Measurements from ENCODE around the gene SCAPER. TPM values are rescaled to one million over a fixed set of nuclear protein-coding genes. Genes with fewer than 3 reads are reported as not detected.

The SCAPER gene
- total RNA-seq, 1 experiment from 2014 or later, result 6.3 TPM

DNA sequence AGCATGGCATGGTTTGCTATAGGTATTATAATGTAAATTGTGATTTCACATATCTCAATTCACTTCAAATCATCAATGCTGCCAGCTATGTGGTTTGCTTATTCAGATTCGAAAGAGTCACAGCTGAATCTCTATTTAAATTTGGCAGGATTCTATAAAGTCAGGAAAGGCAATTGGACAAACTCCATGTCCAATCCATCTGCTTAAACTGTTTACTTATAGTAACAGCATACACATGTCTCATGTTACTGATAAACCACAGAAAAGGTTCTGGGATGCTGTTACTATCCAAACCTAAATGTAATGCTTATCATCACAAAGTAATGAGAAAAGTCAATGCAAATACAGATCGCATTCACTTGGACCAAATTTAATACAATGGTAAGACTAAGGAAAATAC is 338.9 kb downstream of the SCAPER start:
- no peak overlapping the region for H3K9ac ChIP-seq (ENCODE audit: low read length)
- no peaks in the 10 kb centered on the region; the same call in 1 of the 2 replicates for H3K4me1 ChIP-seq (ENCODE audit: low read length)
- no peaks in the 10 kb centered on the region for H3K27me3 ChIP-seq (ENCODE audit: low read length)
- no peaks in the 10 kb centered on the region for H3K79me2 ChIP-seq (ENCODE audit: low read length)
- H4K20me1 ChIP-seq (ENCODE audit: insufficient read depth, low read depth, low read length), result no peaks in the 10 kb centered on the region
- no peaks in the 10 kb centered on the region for H3K36me3 ChIP-seq (ENCODE audit: insufficient read depth, low read length)
- H3K4me3 ChIP-seq (ENCODE audit: low read length), result no peak overlapping the region
- DNase-seq, result no peak
- H3K9me2 ChIP-seq (replicated peaks; ENCODE audit: insufficient read depth, low read length), result no peaks in the 10 kb centered on the region
- no peak overlapping the region for H3K27ac ChIP-seq (ENCODE audit: low read length)
- H3K4me2 ChIP-seq (ENCODE audit: low read depth, low read length, poor library complexity, severe bottlenecking), result no peak overlapping the region
- H2AFZ ChIP-seq (ENCODE audit: low read length), result no peak overlapping the region
- H3K9me3 ChIP-seq (ENCODE audit: low read length), result no peaks in the 10 kb centered on the region

- H4K20me1 ChIP-seq (ENCODE audit: insufficient read depth, low read depth, low read length), result no peaks in the 10 kb centered on the region
- no peaks in the 10 kb centered on the region for H3K9me3 ChIP-seq (ENCODE audit: low read length)
- no peak for DNase-seq
- H3K4me2 ChIP-seq (ENCODE audit: low read depth, low read length, poor library complexity, severe bottlenecking), result no peak overlapping the region
- H3K4me3 ChIP-seq (ENCODE audit: low read length), result no peak overlapping the region
- no peaks in the 10 kb centered on the region for H3K9me2 ChIP-seq (replicated peaks; ENCODE audit: insufficient read depth, low read length)
- no peak overlapping the region for H3K27ac ChIP-seq (ENCODE audit: low read length)
- no peaks in the 10 kb centered on the region for H3K36me3 ChIP-seq (ENCODE audit: insufficient read depth, low read length)
- H3K4me1 ChIP-seq (ENCODE audit: low read length), result no peaks in the 10 kb centered on the region; the same call in 1 of the 2 replicates
- no peaks in the 10 kb centered on the region for H3K79me2 ChIP-seq (ENCODE audit: low read length)
- H3K27me3 ChIP-seq (ENCODE audit: low read length), result no peaks in the 10 kb centered on the region
- H3K9ac ChIP-seq (ENCODE audit: low read length), result no peak overlapping the region
- H2AFZ ChIP-seq (ENCODE audit: low read length), result no peak overlapping the region
These were observed 339.8 kb downstream of the SCAPER start for GRCh38 chr15:76565366-76565765.

GRCh38 chr15:76555247-76555646 is 349.9 kb downstream of the SCAPER start:
- Histone ChIP-seq H3K9ac (ENCODE audit: low read length) (no peak overlapping the region), H4K20me1 (ENCODE audit: insufficient read depth, low read depth, low read length) (no peaks in the 10 kb centered on the region), H3K36me3 (ENCODE audit: insufficient read depth, low read length) (no peaks in the 10 kb centered on the region), H3K9me3 (ENCODE audit: low read length) (no peaks in the 10 kb centered on the region), H3K4me3 (ENCODE audit: low read length) (no peak overlapping the region), H3K4me2 (ENCODE audit: low read depth, low read length, poor library complexity, severe bottlenecking) (no peak overlapping the region), H3K4me1 (ENCODE audit: low read length) (no peaks in the 10 kb centered on the region), H2AFZ (ENCODE audit: low read length) (no peak overlapping the region), H3K27me3 (ENCODE audit: low read length) (no peaks in the 10 kb centered on the region), H3K27ac (ENCODE audit: low read length) (no peak overlapping the region), H3K9me2 (replicated peaks; ENCODE audit: insufficient read depth, low read length) (no peaks in the 10 kb centered on the region), H3K79me2 (ENCODE audit: low read length) (no peaks in the 10 kb centered on the region)
- DNase-seq, result no peak

DNA sequence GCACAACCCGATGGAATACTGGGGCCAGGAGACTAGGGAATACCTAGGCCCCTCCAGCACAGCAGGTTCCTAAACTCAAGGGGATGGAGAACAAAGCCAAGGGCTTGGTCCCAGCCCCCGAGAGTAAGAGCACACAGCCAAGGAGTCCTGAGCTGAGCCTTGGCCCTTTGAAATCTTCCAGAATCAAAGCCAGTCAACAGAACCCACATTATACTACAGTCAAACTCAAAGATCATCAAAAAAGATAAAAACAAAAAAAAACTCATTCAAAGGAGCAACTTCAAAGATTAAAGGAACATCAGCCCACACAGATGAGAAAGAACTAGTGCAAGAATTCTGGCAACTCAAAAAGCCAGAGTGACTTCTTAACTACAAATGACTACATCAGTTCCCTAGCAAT is 351.6 kb downstream of the SCAPER start:
- no peaks in the 10 kb centered on the region for H3K9me3 ChIP-seq (ENCODE audit: low read length)
- H3K9ac ChIP-seq (ENCODE audit: low read length), result no peak overlapping the region
- H3K4me3 ChIP-seq (ENCODE audit: low read length), result no peak overlapping the region
- no peak overlapping the region for H3K27ac ChIP-seq (ENCODE audit: low read length)
- H3K9me2 ChIP-seq (replicated peaks; ENCODE audit: insufficient read depth, low read length), result no peaks in the 10 kb centered on the region
- no peaks in the 10 kb centered on the region for H3K36me3 ChIP-seq (ENCODE audit: insufficient read depth, low read length)
- no peaks in the 10 kb centered on the region for H4K20me1 ChIP-seq (ENCODE audit: insufficient read depth, low read depth, low read length)
- no peaks in the 10 kb centered on the region for H3K79me2 ChIP-seq (ENCODE audit: low read length)
- no peak overlapping the region for H3K4me2 ChIP-seq (ENCODE audit: low read depth, low read length, poor library complexity, severe bottlenecking)
- no peak for DNase-seq
- H2AFZ ChIP-seq (ENCODE audit: low read length), result no peak overlapping the region
- H3K27me3 ChIP-seq (ENCODE audit: low read length), result no peaks in the 10 kb centered on the region
- no peaks in the 10 kb centered on the region for H3K4me1 ChIP-seq (ENCODE audit: low read length)

DNA sequence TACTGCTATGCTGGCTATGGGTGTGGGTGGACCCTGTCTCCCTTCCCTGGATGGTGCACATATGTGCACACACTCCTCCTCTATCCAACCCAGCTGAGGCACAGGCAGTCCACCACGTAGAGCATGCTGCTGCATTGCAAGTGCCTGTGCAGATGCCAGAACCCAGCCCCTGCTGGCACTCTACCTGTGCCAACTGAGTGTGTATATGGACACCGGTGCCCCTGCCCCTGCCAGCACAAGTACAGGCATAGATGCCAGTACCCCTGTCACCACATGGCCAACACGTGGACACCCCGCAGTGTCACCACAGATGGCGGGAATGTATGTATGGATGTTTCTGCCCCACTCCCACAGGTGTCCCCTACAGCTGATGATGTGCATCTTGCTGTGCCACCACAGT is 352.0 kb downstream of the SCAPER start:
- H3K9ac ChIP-seq (ENCODE audit: low read length), result no peak overlapping the region
- H3K27ac ChIP-seq (ENCODE audit: low read length), result no peak overlapping the region
- H3K4me3 ChIP-seq (ENCODE audit: low read length), result no peak overlapping the region
- no peaks in the 10 kb centered on the region for H3K4me1 ChIP-seq (ENCODE audit: low read length)
- no peaks in the 10 kb centered on the region for H3K79me2 ChIP-seq (ENCODE audit: low read length)
- DNase-seq, result no peak
- H3K9me2 ChIP-seq (replicated peaks; ENCODE audit: insufficient read depth, low read length), result no peaks in the 10 kb centered on the region
- H3K36me3 ChIP-seq (ENCODE audit: insufficient read depth, low read length), result no peaks in the 10 kb centered on the region
- no peaks in the 10 kb centered on the region for H3K9me3 ChIP-seq (ENCODE audit: low read length)
- no peak overlapping the region for H3K4me2 ChIP-seq (ENCODE audit: low read depth, low read length, poor library complexity, severe bottlenecking)
- no peaks in the 10 kb centered on the region for H3K27me3 ChIP-seq (ENCODE audit: low read length)
- no peak overlapping the region for H2AFZ ChIP-seq (ENCODE audit: low read length)
- no peaks in the 10 kb centered on the region for H4K20me1 ChIP-seq (ENCODE audit: insufficient read depth, low read depth, low read length)

DNA sequence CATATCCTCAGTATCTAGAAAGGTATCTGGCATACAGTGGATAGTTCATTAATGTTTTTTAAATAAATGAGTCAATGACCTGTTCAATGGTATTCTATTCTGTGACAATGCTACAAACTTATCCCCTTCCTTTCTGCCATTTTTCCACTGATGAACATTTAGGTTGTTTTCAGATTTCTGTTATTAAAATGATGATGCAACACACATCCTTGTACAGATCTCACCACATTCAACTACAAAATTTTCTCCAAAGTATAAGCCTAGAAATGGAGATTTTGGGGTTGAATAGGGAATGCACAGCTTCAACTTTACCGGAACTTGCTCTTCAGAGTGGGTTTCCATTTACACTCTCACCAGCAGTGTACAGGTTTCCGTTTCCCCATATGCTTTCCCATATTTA is 358.3 kb downstream of the SCAPER start:
- Histone ChIP-seq H2AFZ (ENCODE audit: low read length) (no peak overlapping the region), H3K4me2 (ENCODE audit: low read depth, low read length, poor library complexity, severe bottlenecking) (no peak overlapping the region), H3K9ac (ENCODE audit: low read length) (no peak overlapping the region), H3K4me1 (ENCODE audit: low read length) (no peaks in the 10 kb centered on the region), H3K27ac (ENCODE audit: low read length) (no peak overlapping the region), H3K9me2 (replicated peaks; ENCODE audit: insufficient read depth, low read length) (no peaks in the 10 kb centered on the region), H3K36me3 (ENCODE audit: insufficient read depth, low read length) (no peaks in the 10 kb centered on the region), H3K27me3 (ENCODE audit: low read length) (no peaks in the 10 kb centered on the region), H3K79me2 (ENCODE audit: low read length) (no peaks in the 10 kb centered on the region), H3K4me3 (ENCODE audit: low read length) (no peak overlapping the region), H3K9me3 (ENCODE audit: low read length) (no peaks in the 10 kb centered on the region), H4K20me1 (ENCODE audit: insufficient read depth, low read depth, low read length) (no peaks in the 10 kb centered on the region)
- DNase-seq, result no peak

GRCh38 chr15:76533995-76534394 is 371.1 kb downstream of the SCAPER start:
- no peaks in the 10 kb centered on the region for H3K9me3 ChIP-seq (ENCODE audit: low read length)
- H3K36me3 ChIP-seq (ENCODE audit: insufficient read depth, low read length), result no peaks in the 10 kb centered on the region
- H4K20me1 ChIP-seq (ENCODE audit: insufficient read depth, low read depth, low read length), result no peaks in the 10 kb centered on the region
- no peak for DNase-seq
- no peaks in the 10 kb centered on the region for H3K9me2 ChIP-seq (replicated peaks; ENCODE audit: insufficient read depth, low read length)
- no peak overlapping the region for H3K27ac ChIP-seq (ENCODE audit: low read length)
- no peak overlapping the region for H3K9ac ChIP-seq (ENCODE audit: low read length)
- no peaks in the 10 kb centered on the region for H3K4me1 ChIP-seq (ENCODE audit: low read length)
- H2AFZ ChIP-seq (ENCODE audit: low read length), result no peak overlapping the region
- no peaks in the 10 kb centered on the region for H3K79me2 ChIP-seq (ENCODE audit: low read length)
- H3K4me2 ChIP-seq (ENCODE audit: low read depth, low read length, poor library complexity, severe bottlenecking), result no peak overlapping the region
- H3K4me3 ChIP-seq (ENCODE audit: low read length), result no peak overlapping the region
- no peaks in the 10 kb centered on the region for H3K27me3 ChIP-seq (ENCODE audit: low read length)

DNA sequence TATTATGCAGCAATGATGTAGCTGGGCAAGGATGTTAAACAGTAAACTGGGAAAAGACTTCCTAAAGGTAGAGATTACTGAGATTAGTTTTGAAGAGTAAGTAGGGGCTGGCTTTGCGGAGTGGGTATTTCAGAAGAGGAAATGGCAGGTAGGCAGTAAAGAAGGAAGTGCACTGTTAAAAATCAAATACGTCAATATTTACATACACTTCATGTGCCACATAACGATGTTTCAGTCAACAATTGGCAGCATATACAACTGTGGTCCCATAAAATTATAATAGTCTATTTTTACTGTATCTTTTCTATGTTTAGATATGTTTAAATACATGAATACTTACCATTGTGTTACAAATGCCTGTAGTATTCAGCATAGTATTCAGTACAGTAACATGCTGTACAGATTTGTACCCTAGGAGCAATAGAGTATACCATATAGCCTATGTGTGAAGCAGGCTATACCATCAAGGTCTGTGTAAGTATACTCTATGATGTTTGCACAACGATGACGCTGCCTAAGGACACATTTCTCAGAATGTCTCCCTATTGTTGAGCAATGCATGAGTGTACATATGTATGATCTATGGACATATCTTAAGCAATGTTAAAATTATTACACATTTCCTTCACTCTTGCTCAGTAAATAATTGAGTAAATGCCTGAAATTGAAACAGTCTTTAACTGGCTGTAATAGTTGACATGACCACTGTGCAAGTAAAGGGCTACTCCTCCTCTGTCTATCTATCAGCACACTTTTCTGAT is 371.9 kb downstream of the SCAPER start:
- H3K4me1 ChIP-seq (ENCODE audit: low read length), result no peaks in the 10 kb centered on the region
- H3K9ac ChIP-seq (ENCODE audit: low read length), result no peak overlapping the region
- no peaks in the 10 kb centered on the region for H3K79me2 ChIP-seq (ENCODE audit: low read length)
- H3K27ac ChIP-seq (ENCODE audit: low read length), result no peak overlapping the region
- no peak for DNase-seq
- no peak overlapping the region for H3K4me3 ChIP-seq (ENCODE audit: low read length)
- H2AFZ ChIP-seq (ENCODE audit: low read length), result no peak overlapping the region
- H3K9me3 ChIP-seq (ENCODE audit: low read length), result no peaks in the 10 kb centered on the region
- no peaks in the 10 kb centered on the region for H3K27me3 ChIP-seq (ENCODE audit: low read length)
- H3K4me2 ChIP-seq (ENCODE audit: low read depth, low read length, poor library complexity, severe bottlenecking), result no peak overlapping the region
- no peaks in the 10 kb centered on the region for H3K36me3 ChIP-seq (ENCODE audit: insufficient read depth, low read length)
- no peaks in the 10 kb centered on the region for H3K9me2 ChIP-seq (replicated peaks; ENCODE audit: insufficient read depth, low read length)
- no peaks in the 10 kb centered on the region for H4K20me1 ChIP-seq (ENCODE audit: insufficient read depth, low read depth, low read length)
